Activated T-helper 1 cell treated with Interleukin-2 at 50 U/mL for 16 hours (primary cell): ENCODE results near the gene GPR85.
"Not testable (repeated sequence)": the region's sequence is repeated elsewhere in the genome, so short reads cannot be mapped to it uniquely, and the experiment has no call there.

Experiments
- DNase-seq: peaks from one replicate; pipeline ENCODE4 v3.0.0-alpha.2; 2020; ENCODE audit warnings: low read depth

Gene GPR85

DNA sequence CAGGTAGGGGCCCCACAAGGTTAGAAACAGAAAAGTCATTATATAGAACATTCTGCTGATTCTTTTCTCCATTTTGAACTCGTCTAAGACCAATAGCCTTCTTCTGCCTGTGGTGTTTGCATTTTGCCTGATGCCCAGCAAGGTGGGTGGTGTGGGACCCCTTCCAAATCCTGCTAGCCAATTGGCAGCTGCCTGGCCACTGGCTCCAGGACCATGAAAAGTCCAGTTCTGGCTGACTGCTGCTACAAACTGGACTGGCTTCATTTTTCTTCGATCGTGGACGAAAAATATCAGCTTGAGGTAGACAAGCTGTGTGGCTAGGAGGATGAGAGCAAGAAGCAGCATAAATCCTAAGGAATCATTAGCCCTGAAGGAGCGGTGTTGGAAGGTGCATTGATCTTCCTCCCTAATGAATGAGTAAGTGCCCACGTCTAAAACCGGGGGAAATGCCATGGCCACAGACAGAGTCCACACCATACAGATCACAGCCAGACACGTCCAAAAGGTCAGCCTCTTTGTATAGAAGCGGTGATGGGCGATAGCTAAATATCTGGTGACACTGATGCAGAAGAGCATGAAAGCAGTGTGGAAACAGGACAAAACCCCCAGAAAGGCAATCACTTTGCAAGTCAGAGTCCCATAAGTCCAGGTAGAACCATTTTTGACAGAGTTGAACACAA is 2.7 kb downstream of the GPR85 start:
- DNase-seq: no peak

DNA sequence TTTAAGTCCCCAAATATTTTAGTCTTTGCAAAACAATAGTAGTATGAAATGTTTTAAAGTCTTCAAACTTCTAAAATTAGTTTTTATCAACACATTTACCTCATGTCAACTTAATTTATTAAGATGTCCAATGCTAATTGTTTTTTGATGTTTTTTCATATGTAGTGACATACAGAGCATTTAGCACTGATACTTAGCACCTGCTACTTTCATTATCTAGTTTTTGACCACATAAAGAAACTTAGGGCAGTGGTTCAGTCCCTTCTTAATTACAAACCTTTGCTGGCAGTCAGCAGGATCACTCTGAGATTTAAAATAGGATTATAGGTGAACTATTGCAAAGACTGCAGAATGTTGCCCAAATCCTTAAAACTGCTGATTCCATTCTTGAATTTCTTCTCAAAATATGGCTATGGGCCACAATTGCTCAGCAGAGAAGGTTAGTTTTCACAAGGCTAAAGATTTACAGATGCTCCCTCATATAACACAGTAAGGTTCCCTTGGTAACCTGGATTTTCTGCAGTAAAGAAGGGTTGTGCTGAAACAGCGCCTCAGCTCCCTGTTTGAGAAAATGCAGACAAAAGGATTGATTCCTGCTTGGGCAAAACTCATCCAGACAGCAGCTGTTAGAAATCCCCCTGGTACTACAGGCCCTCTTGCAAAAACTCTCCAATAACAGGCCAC is 3.4 kb downstream of the GPR85 start:
- DNase-seq: no peak

DNA sequence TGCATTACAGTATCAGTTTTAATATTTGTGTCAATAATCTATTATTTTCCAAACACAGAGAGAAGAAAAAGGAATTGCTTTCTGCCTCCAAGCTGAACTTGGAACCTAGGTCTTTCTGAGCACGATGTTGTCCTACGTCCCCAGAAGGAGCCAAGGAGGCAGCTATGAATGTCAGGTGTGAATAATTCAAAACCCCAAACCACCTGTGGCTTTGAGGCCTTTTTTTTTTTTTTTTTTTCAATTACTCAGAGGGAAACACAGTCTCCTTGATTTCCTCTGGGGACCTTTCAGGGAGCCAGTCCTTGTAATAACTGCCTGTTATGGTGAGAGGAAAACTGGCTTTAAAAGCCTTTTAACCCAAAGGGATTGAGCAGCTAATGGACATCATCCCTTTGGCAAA is 8.3 kb downstream of the GPR85 start:
- no peak for DNase-seq

DNA sequence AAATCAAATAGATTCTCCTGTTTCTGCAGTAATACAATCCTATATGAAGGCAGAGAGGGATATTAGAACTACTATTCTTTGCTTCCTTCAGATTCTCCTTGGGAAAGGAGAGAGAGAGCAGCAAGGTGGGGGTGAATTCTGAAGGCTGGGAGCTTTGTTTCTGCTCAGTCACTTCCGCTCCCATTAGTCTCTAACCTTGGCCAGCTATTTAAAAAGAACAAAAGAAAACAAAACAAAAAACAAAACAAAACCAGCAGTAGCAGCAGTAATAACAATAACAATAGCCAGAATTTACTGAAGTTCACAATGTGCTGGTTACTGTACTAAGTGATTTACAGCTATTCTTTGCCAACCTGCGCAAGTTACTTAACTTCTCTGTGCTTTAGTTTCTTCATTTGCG is 9.9 kb downstream of the GPR85 start:
- no peak for DNase-seq

DNA sequence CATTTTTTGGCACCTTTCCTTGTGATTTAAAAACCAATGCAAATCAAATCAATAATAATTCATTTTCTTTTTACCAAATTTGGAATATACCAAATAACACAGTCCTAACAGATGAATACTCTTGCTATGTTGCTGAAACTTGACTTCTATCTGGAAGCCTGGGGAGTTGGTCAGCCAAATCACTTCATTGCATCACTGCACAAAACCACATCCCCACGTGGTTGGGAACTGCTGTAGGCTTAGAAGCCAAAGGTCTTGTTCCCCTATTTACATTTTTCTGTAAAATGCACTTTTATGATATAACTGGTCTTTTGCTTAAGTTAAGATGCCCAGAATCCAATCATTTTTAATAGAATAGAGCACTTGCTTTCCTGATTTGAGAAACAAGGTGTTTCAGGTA is 15.2 kb downstream of the GPR85 start:
- DNase-seq: no peak

DNA sequence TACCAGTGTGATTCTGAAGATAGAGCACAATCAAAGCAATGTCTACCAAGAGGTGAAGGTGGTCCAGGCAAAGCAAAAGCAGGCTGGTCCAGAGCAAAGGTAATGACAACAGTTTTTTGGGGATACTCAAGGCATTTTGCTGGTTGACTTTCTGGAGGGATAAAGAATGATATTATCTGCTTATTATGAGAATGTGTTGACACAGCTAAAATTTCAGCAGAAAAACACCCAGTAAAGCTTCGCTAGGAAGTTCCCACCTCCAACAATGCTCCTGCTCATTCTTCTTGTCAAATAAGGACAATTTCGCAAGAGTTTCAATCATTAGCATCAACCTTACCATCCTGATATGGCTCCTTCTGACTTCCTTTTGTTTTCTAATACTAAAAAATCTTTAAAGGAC is 24.1 kb downstream of the GPR85 start:
- DNase-seq: no peak

DNA sequence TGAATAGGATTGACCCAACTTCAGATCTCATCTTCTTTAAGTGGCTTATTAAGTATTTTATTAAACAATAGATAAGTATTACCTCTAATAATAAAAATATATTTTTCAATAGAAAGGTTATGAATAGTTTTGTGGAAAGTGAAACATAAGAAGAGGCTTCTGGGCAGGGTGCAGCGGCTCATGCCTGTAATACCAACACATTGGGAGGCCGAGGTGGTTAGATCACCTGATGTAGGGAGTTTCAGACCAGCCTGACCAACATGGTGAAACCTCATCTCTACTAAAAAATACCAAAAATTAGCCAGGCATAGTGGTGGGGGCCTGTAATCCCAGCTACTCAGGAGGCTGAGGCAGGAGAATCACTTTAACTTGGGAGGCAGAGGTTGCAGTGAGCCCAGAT is 26.5 kb downstream of the GPR85 start:
- DNase-seq: no peak

DNA sequence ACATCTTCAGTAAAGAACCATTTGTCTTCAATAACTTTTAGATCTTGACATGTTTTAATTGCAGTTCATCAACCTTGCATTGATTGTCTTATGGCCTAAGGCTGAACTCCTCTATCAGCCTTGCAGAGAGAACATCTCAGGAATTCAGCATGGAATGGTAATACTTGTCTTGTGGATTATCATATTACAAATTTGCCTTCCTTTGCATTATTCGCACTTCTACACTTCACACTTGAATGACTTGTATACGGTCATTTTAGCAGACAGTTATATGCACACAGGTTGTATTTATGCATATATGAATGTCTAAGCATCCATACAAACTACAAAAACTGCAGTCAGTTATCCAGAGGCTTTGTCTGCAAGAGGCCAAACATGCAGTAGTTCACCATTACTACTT is 31.7 kb downstream of the GPR85 start:
- DNase-seq: no peak

DNA sequence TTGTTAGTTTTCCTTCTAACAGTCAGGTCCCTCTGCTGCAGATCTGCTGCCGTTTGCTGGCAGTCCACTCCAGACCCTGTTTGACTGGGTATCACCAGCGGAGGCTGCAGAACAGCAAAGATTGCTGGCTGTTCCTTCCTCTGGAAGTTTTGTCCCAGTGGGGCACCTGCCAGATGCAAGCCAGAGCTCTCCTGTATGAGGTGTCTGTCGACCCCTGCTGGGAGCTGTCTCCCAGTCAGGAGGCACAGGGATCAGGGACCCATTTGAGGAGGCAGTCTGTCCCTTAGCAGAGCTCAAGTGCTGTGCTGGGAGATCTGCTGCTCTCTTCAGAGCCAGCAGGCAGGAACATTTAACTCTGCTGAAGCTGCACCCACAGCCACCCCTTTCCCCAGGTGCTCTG is 32.4 kb downstream of the GPR85 start:
- DNase-seq: not testable (repeated sequence)

DNA sequence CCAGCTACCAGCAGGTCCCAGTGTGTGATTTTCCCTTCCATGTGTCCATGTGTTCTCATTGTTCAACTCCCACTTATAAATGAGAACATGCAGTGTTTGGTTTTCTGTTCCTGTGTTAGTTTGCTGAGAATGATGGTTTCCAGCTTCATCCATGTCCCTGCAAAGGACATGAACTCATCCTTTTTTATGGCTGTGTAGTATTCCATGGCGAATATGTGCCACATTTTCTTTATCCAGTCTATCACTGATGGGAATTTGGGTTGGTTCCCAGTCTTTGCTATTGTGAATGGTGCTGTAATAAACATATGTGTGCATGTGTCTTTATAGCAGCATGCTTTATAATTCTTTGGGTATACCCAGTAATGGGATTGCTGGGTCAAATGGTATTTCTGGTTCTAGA is 37.4 kb downstream of the GPR85 start:
- DNase-seq: not testable (repeated sequence)

DNA sequence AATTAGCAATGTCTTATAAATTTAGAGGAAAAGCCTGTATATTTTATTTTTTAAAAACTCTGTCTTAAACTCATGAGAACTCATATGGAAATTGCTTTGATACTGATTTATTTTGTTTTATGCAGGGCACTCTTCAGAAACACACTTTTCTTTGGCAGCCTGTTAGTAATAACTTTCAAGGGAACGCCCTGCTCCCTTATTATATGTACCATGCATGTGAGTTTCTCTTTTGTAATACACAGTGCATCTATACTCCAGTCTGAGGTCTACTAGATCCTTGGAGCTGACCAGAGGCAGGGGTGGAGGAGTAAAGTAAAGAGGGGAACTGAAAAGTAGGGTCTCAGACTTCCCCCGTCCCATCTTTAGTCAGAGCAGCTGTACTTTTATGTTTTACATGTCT is 40.2 kb downstream of the GPR85 start:
- DNase-seq: no peak

DNA sequence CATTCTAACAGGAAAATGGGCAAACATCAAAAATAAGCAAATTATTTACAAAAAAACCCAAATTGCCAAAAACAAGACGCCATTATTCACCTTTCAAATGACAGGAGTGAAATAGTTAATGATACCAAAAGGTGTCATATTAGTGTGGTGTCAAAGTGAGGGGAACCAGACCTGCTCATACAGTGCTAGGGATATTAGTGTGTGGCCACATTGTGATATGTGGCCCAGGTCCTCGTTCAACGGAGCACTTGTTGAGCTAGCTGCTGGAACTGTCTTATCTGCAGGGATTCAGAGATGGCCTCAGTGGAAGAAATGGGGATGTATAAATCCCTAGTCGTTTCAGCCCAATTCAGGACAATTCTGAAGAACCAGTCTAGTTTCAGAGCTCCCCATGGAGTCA is 41.2 kb downstream of the GPR85 start:
- DNase-seq: no peak

DNA sequence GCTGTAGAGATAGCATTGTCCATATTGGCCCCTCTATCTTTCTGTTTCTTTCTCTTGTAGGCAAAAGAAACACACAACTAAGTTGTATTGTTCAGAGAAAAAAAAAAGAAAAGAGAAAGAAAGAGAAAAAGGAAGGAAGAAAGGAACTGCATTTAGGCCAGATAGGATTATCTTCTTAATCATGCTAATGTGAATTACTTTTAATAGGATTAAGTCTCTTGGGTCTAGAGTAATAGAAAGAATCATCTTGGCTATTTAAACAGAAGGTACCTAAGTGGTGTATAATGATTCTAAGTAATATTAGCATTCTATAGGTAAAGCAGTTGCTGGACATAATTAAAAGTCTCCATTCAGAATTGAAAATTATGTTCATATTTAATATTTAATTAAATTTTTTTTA is 42.2 kb downstream of the GPR85 start:
- DNase-seq: no peak

DNA sequence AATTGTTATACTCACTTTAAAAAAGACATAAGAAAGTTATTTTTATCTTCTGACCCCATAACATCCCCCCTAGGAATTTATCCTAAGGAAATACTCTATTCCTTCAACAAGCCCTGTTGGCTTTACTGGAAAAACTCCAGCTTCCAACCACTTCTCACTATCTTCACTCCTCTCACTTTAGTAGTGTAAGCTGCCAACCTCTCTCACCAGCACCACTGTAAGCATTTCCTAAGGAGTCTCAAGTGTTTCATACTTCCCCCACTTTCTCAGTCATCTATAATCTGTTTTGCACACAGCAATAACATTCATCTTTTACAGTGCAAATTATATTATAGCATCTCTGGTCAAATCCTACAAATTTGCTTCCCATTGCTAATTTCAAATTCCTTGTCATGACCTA is 45.8 kb downstream of the GPR85 start:
- DNase-seq: no peak

DNA sequence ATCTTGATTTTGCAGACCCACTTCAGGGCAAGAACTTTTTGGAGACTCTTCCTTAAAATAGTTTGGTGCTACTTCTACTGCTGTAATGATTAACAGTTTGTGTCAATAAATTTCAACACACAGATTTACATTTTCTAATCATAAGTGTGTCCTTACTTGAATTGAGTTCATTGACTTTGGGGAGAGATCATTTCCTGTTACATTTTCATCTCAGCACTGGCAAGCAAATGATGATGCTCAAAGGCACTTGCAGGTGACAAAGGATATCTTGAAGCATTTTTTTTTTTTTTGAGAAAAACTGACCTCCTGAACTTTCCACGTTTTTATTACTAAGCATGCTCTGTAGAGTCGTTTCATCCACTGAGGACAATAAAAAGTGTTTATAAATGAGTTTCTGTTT is 52.7 kb downstream of the GPR85 start:
- no peak for DNase-seq
